NCI-H1436 (cell line): ENCODE results near the gene SCOC.
"Not testable (repeated sequence)": the region's sequence is repeated elsewhere in the genome, so short reads cannot be mapped to it uniquely, and the experiment has no call there.

Source experiments
- DNase-seq: peaks from one replicate; lab custom pipeline; 2025; lab: John Stamatoyannopoulos, UW

The SCOC gene

DNA sequence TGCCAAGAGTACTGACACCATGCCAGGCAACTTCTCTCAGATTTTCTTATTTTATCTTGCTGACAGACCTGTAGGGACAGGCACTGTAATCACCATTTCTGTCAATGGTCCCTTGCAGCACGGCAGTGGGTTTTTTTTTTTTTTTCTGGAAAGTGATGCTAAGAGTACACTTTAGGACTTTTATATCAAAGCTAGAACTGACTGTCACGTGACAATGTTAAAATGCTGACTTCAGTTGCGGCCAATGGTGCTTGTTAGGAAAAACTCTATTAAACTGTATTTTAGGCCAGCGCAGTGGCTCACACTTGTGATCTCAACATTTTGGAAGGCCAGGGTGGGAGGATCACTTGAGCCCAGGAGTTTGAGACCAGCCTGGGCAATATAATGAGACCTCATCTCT lies 12.3 kb upstream of the SCOC start:
- no peak for DNase-seq

- DNase-seq: no peak
Observed at GRCh38 chr4:140363051-140363450, 10.4 kb upstream of the SCOC start.

DNA sequence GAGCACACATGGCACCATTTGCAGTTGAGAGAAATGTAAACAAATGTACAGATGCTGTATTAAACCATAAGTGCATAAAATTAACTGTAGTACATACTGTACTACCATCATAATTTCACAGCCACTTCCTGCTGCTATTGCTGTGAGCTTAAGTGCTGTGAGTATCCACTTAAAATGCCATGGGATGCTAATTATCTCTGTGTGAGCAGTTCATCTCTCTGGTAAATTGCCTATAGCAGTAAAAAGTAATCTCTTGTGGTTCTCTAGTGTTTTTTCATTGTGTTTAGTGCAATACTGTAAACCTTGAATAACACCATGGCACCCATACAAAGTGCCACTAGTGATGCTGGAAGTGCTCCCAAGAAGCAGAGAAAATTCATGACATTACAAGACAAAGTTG lies 9.9 kb upstream of the SCOC start:
- peak; percentile 78 for DNase-seq

GRCh38 chr4:140367738-140368137 lies 5.7 kb upstream of the SCOC start:
- DNase-seq: no peak

DNA sequence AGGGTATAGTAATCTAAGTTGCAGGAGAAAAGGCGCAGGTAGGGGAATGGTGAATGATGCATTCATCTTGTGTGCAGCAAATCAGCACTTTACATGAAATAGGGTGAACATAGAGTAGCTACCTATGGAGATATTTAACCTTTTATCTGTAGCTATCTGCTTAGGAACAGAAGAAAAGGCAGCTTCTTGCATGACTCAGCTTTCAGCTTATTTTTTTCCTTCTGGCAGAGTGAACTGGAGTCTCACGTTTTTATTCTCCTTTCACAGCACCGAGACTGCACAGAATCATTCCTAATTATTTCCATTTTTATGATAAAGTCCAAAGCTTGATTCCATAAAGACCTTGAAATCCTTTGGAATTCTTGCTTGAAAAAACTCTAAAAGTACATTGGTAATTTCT lies 4.8 kb upstream of the SCOC start:
- no peak for DNase-seq

- DNase-seq: no peak
Observed at GRCh38 chr4:140372751-140373327, 607 bp upstream of the SCOC start.

GRCh38 chr4:140374130-140374477 lies 658 bp downstream of the SCOC start:
- no peak for DNase-seq

- no peak for DNase-seq
Observed at GRCh38 chr4:140382732-140383131, 9.3 kb downstream of the SCOC start.

GRCh38 chr4:140388015-140388414 lies 14.6 kb downstream of the SCOC start:
- no peak for DNase-seq

DNA sequence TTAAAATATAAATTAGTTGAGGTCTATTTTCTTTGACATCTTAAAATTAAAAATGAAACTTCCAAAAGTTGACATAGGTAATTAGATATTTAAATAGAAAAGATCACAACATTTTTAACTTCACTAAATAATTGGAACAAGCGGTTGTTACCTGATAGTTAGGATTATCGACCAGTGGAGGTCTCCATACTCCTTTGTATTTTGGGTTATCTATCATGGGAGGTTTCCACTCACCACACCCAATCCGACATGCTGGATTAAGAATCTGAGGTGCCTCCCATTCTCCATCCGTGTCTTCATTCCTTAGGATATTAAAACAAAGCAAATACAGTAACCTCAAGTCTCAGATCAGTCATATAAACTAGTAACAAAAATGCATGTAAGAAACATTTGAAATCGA lies 22.2 kb downstream of the SCOC start:
- no peak for DNase-seq

- DNase-seq: no peak
Observed at GRCh38 chr4:140400111-140400510, 26.7 kb downstream of the SCOC start.

- DNase-seq: no peak
Observed at GRCh38 chr4:140406292-140406691, 32.8 kb downstream of the SCOC start.

GRCh38 chr4:140408974-140409373 lies 35.5 kb downstream of the SCOC start:
- no peak for DNase-seq

- DNase-seq: not testable (repeated sequence)
Observed at GRCh38 chr4:140413130-140413969, 39.9 kb downstream of the SCOC start.

GRCh38 chr4:140423106-140423505 lies 49.7 kb downstream of the SCOC start:
- DNase-seq: no peak

DNA sequence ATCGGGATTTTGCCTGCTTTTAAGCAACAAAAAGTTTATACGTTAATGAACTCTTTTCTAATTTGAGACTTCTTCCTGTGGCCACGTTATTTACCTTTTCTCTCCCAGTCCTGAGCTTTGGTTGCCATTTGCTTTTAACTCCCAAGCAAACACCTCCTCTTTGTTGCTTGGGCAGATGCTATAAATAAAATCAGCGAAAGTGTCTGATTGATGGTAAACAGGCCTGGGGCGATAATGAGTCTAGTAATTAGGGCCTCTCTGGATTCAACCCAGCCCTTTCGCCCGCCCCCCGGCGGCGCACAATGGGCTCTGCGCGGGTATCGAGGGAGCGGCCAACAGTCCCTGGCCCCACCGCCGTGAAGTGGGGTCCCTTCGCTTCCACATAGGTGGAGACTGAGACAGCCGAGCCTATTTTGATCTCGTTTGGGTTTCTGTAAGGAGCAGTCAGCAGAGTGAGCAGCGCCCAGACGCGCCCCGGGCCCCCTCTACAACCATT lies 53.2 kb downstream of the SCOC start:
- peak; percentile 72 for DNase-seq

DNA sequence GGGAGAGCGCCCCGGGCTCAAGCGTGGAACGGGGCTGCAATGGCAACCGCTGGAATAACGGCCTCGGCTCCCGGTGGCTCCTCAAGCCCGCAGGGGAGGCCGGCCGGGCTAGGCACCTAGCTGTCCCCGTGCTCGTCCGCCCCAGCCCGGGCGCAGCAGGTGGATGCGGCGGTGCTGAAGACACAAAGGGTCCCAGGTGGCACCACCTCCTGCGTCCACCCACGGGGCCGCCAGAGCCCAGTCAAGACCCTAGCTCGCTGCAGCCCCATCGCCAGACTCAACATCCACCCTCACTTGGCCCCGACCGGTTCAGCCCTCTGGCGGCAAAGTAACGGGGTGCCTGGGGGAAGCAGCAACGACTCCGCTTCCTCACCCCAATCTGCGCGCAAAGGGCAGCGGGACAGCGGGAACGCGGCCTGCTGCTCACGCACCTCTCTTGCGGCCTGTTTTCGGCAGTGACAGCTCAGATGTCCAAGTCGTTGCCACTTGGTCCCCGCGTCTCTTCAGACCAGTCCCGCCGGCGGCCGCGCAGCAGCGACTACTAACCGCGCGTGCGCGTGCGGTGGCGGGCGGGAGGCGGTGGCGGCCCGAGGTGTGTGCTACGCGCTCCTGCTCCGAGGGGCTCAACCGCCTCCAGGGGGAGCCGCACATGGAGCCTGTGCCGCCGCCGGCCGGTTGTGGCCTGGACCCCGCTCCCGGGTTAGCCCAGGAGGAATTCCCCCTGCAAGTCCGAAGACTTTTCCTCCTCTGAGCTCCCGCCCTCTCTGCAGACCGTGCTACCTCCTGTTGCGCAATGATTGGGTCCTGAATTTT lies 53.9 kb downstream of the SCOC start, which contains the start of gene CLGN:
TSS of gene CLGN (minus strand) at position 543 of the 813 bp plus-strand sequence. CDS start 14,570 bp downstream, outside the sequence.
- peak; percentile 83 for DNase-seq

GRCh38 chr4:140427919-140428471 lies 54.5 kb downstream of the SCOC start:
- DNase-seq: no peak
